Esophagus squamous epithelium (tissue), 5 donors: ENCODE data around the gene FUT7. TPM values are rescaled to one million over a fixed set of nuclear protein-coding genes. Genes with fewer than 3 reads are reported as not detected.

Experiments used
- DNase-seq: peaks from one replicate; lab custom pipeline; 2025; lab: John Stamatoyannopoulos, UW
- H3K27ac ChIP-seq, 4 donors: fragments of 200-600 bp; sonication (generic); one replicate each; pipeline ENCODE4 v1.5.1; 2016 to 2019; ENCODE audit warnings: mild to moderate bottlenecking in 1 of 4
- H3K27me3 ChIP-seq, 4 donors: fragments of 200-600 bp; sonication (generic); 1 replicate in 3 of 4; 2 replicates in 1 of 4; pipeline versions ENCODE4 v1.5.1 to v1.6.0; 2017 to 2021; ENCODE audit warnings: antibody characterized with exemption in 1 of 4
- H3K36me3 ChIP-seq, 3 donors: fragments of 200-600 bp; sonication (generic); one replicate each; pipeline ENCODE4 v1.5.1; 2016 to 2019
- H3K4me1 ChIP-seq, 3 donors: fragments of 200-600 bp; sonication (generic); one replicate each; pipeline ENCODE4 v1.5.1; 2017 to 2019
- H3K4me3 ChIP-seq, 4 donors: fragments of 200-600 bp; sonication (generic); 1 replicate in 3 of 4; 2 replicates in 1 of 4; pipeline ENCODE4 v1.5.1; 2016 to 2019; ENCODE audit warnings: mild to moderate bottlenecking in 2 of 4, moderate library complexity in 1 of 4
- H3K9me3 ChIP-seq, 3 donors: fragments of 200-600 bp; sonication (generic); one replicate each; pipeline ENCODE4 v1.5.1; 2016 to 2019
- CTCF ChIP-seq, 6 experiments: fragments of 450-650 bp in 4 of 6; fragments of 200-600 bp in 2 of 6; sonication (generic) in 2 of 6; IDR thresholded peaks; one replicate each; pipeline ENCODE4 v1.5.1; 2016 to 2019; ENCODE audit warnings: antibody characterized with exemption in 6 of 6, mild to moderate bottlenecking in 4 of 6, moderate library complexity in 4 of 6
- POLR2A ChIP-seq, 4 donors: fragments of 450-650 bp; IDR thresholded peaks; one replicate each; pipeline ENCODE4 v1.6.1; 2017; ENCODE audit warnings: antibody characterized with exemption in 4 of 4, mild to moderate bottlenecking in 4 of 4, moderate library complexity in 3 of 4
- WGBS, 2 donors: methylation state at CpG; one replicate each; pipeline ENCODE4 v1.1.5; 2018; 5-methylcytosine and 5-hydroxymethylcytosine counted together
- intact Hi-C: fragments of 100-400 bp; cut with DNase I; formaldehyde crosslinking; loops from one replicate; pipeline ENCODE4 v1.15.0; 2022
- total RNA-seq, 4 donors: library from RNA; depleted of rRNA; stranded (reverse); fragments of >200 nt; gene quantifications; one replicate each; pipeline ENCODE4 v1.1.0, GENCODE V29; 2016
- donor health status: DM: yes; HTN: yes; CAD: no.

Gene FUT7
- total RNA-seq, 4 donors from 2014 or later: 0.13 to 0.38 (median 0.21) TPM; not detected in 1

GRCh38 chr9:137074657-137075274 is 42.9 kb upstream of the FUT7 start:
- TF ChIP-seq POLR2A (IDR thresholded peaks at IDR 0.05): no peak
- no peak for TF ChIP-seq CTCF (IDR thresholded peaks at IDR 0.05)
- H3K36me3 ChIP-seq: peaks cover 0 to 13% (median 5%) of the 10 kb centered on the region in 3 donors
- H3K27ac ChIP-seq: peak overlapping the region in 1 of 4 donors; percentile 25
- WGBS, 2 donors: 73 to 81% methylated on average over 12 of the region's 12 CpGs
- no peak overlapping the region for H3K4me3 ChIP-seq
- intact Hi-C loops: no loop called here
- DNase-seq: no peak
- peaks cover 30 to 62% (median 33%) of the 10 kb centered on the region in 3 donors for H3K4me1 ChIP-seq
- H3K27me3 ChIP-seq: peaks cover 0 to 3% (median 0%) of the 10 kb centered on the region in 4 donors
- no peaks in the 10 kb centered on the region for H3K9me3 ChIP-seq

- Histone ChIP-seq H3K9me3 (no peaks in the 10 kb centered on the region), H3K4me3 (no peak overlapping the region), H3K36me3 (peaks cover 0 to 5% (median 0%) of the 10 kb centered on the region in 3 donors), H3K27me3 (peaks cover 0 to 11% (median 0%) of the 10 kb centered on the region in 4 donors), H3K27ac (no peak overlapping the region), H3K4me1 (peaks cover 35 to 62% (median 39%) of the 10 kb centered on the region in 3 donors)
- TF ChIP-seq POLR2A (IDR thresholded peaks at IDR 0.05): no peak
- no peak for TF ChIP-seq CTCF (IDR thresholded peaks at IDR 0.05)
- intact Hi-C loops: no loop called here
- no peak for DNase-seq
- 88 to 93% methylated on average over 3 to 5 of the region's 8 CpGs for WGBS, 2 donors
Measured at GRCh38 chr9:137073992-137074399, 42.1 kb upstream of the FUT7 start.

DNA sequence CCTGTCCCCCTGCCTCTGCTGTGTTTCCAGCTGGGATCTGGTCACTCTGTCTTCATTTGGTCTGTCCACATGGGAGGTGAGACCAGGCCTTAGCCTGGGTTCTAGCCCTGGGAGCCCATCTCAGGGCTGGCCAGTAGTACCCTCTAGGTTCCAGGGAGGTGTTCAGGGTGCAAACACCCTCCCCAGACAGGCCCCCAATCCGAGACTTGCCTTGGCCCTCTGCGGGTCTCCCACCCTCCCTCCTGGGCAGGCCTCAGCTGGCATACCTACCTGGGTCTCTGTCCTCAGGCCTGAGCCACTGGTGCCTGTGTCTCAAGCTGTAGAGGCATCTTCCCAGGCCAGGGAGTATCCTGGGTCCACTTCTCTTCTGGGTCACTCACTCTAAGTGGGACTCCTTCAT is 39.4 kb upstream of the FUT7 start:
- no peaks in the 10 kb centered on the region for H3K9me3 ChIP-seq
- peak overlapping the region; percentile 51 to 84 (median 73) for H3K27ac ChIP-seq
- TF ChIP-seq CTCF (IDR thresholded peaks at IDR 0.05): no peak
- no peak for TF ChIP-seq POLR2A (IDR thresholded peaks at IDR 0.05)
- intact Hi-C loops: no loop called here
- no peak for DNase-seq
- peak overlapping the region in 1 of 4 donors; percentile 79 for H3K4me3 ChIP-seq
- peaks cover 29 to 52% (median 31%) of the 10 kb centered on the region in 3 donors for H3K4me1 ChIP-seq
- H3K27me3 ChIP-seq: peaks cover 0 to 23% (median 0%) of the 10 kb centered on the region in 4 donors
- 83% methylated on average over 2 of the region's 2 CpGs; no CpG with 5 or more reads in 1 of the 2 donors for WGBS, 2 donors
- H3K36me3 ChIP-seq: no peaks in the 10 kb centered on the region

- Histone ChIP-seq H3K27me3 (peaks cover 0 to 23% (median 0%) of the 10 kb centered on the region in 4 donors), H3K36me3 (no peaks in the 10 kb centered on the region), H3K27ac (peak overlapping the region; percentile 51 to 84 (median 73)), H3K9me3 (no peaks in the 10 kb centered on the region), H3K4me1 (peaks cover 29 to 52% (median 31%) of the 10 kb centered on the region in 3 donors), H3K4me3 (peak overlapping the region; percentile 34 to 79 (median 50))
- intact Hi-C loops: no loop called here
- peak in 1 of 6 experiments; percentile 26 for TF ChIP-seq CTCF (IDR thresholded peaks at IDR 0.05)
- no peak for TF ChIP-seq POLR2A (IDR thresholded peaks at IDR 0.05)
- WGBS, 2 donors: 17 to 20% methylated on average over 5 of the region's 6 CpGs
- no peak for DNase-seq
Measured at GRCh38 chr9:137070906-137071275, 39.0 kb upstream of the FUT7 start.

DNA sequence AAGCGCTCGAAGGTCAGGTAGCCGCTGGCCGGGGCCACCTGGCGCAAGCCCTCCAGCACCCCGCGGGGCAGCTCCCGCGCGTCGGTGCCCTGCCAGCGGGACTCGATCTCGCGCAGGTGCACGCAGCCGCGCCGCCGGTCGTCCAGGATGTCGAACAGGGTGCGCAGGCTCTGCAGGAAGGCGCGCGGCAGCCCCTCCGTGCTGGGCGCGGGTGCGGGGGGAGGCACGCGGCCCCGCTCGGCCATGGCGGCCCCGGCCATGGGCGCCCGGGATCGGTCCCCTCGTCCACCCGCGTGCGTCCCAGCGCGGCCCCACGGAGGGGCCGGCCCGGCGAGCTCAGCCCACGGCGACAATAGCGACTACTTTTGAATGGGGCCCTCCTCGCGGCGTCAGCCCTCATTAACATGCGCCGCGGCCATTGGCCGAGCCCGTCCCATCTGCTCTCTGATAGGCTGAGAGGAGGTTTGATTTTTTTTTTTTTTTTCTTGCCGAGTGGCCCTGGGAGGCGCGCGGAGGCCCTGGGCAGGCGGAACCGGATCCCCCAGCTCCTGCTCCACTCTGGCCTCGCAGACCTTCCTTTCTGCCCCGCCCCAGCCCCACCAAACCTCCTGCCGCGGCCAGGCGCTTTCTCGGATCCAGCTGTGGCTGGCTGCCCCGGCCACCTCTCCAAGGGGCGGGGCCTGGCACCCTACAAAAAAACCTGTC is 38.5 kb upstream of the FUT7 start, which contains the start of gene SAPCD2:
Gene SAPCD2, minus strand, starts transcription at position 357 of the 705 bp plus-strand sequence. Its CDS starts 97 bp downstream, at position 260.
- TF ChIP-seq CTCF (IDR thresholded peaks at IDR 0.05) (peak in 1 of 6 experiments; percentile 4), POLR2A (IDR thresholded peaks at IDR 0.05) (peak in 2 of 4 donors; percentile 26 to 60)
- WGBS, 2 donors: 0% methylated on average over 23 to 29 of the region's 74 CpGs
- Histone ChIP-seq H3K4me1 (peaks cover 26 to 49% (median 31%) of the 10 kb centered on the region in 3 donors), H3K36me3 (no peaks in the 10 kb centered on the region), H3K4me3 (peak within 1 kb of the TSS; percentile 34 to 79 (median 50)), H3K27me3 (peaks cover 0 to 23% (median 0%) of the 10 kb centered on the region in 4 donors), H3K9me3 (no peaks in the 10 kb centered on the region), H3K27ac (peak within 1 kb of the TSS; percentile 51 to 84 (median 73))
- intact Hi-C loops: no loop called here
- DNase-seq: peak; percentile 49
